ENCODE data around the gene USP40. TPM values are rescaled to one million over a fixed set of nuclear protein-coding genes. Genes with fewer than 3 reads are reported as not detected.

The USP40 gene
- total RNA-seq, 6 donors from 2014 or later, result 34.4 to 75.4 (median 50.4) TPM

DNA sequence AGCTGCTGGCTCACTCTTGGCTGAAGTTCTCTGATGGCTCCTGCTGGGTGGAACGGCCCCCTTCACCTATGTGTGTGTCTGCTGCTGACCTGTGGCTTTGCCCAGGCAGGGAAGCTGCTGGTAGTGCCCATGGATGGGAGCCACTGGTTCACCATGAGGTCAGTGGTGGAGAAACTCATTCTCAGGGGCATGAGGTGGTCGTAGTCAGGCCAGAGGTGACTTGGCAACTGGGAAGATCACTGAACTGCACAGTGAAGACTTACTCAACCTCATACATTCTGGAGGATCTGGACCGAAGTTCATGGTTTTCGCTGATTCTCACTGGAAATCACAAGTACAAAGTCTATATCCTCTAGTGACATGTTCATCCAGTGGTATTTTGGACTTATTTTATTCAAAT lies 36.9 kb upstream of the USP40 start:
- 79 to 85% methylated on average over 3 to 4 of the region's 4 CpGs for WGBS, 2 donors
- Histone ChIP-seq H3K9me3 (no peaks in the 10 kb centered on the region), H3K36me3 (no peaks in the 10 kb centered on the region), H3K27ac (no peak overlapping the region), H3K4me1 (no peaks in the 10 kb centered on the region), H3K27me3 (no peaks in the 10 kb centered on the region), H3K4me3 (no peak overlapping the region)
- DNase-seq, result no peak
- ATAC-seq (ENCODE audit: low FRiP score in 2 of 2), result no peak
- no peak for TF ChIP-seq CTCF (IDR thresholded peaks at IDR 0.05)
- no peak for TF ChIP-seq POLR2A (IDR thresholded peaks at IDR 0.05)
- TF ChIP-seq EP300 (IDR thresholded peaks at IDR 0.05), result no peak
- no peak for TF ChIP-seq POLR2AphosphoS5 (IDR thresholded peaks at IDR 0.05)

DNA sequence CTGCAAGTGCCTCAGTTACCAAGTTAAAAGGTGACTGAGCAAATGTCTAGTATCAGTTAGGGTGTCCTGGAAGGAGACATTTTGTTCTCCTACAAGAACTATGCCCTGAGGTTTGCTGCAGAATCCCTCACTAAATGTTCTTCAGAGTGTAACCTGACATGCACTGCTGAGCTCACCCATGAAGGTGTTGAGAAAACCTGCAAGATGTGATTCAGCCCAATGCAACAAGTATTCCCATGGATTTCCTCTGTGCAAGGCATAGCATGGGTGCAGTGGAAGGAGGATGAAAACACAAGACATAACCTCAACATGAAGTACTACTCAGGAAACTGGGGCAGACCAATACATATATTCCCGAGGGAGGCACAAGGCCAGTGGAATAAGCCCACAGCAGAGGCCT lies 35.5 kb upstream of the USP40 start:
- 93 to 100% methylated on average over 1 of the region's 1 CpG for WGBS, 2 donors
- no peaks in the 10 kb centered on the region for H3K9me3 ChIP-seq
- TF ChIP-seq POLR2A (IDR thresholded peaks at IDR 0.05), result no peak
- TF ChIP-seq EP300 (IDR thresholded peaks at IDR 0.05), result no peak
- no peak for TF ChIP-seq POLR2AphosphoS5 (IDR thresholded peaks at IDR 0.05)
- TF ChIP-seq CTCF (IDR thresholded peaks at IDR 0.05), result no peak
- no peak overlapping the region for H3K27ac ChIP-seq
- H3K4me1 ChIP-seq, result no peaks in the 10 kb centered on the region
- DNase-seq, result no peak
- H3K4me3 ChIP-seq, result no peak overlapping the region
- H3K36me3 ChIP-seq, result no peaks in the 10 kb centered on the region
- no peaks in the 10 kb centered on the region for H3K27me3 ChIP-seq
- no peak for ATAC-seq (ENCODE audit: low FRiP score in 2 of 2)

DNA sequence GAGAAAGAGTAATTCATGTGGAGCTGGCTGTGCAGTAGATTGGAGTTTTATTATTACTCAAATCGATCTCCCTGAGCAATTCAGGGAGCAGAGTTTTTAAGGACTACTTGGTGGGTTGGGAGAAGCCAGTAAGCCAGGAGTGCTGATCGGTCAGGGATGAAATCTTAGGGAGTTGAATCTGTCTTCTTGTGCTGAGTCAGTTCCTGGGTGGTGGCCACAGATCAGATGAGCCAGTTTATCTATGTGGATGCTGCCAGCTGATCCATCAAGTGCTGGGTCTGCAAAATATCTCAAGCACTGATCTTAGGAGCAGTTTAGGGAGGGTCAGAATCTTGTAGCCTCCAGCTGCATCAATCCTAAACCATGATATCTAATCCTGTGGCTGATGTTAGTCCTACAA lies 33.8 kb upstream of the USP40 start:
- Histone ChIP-seq H3K27ac (no peak overlapping the region), H3K9me3 (no peaks in the 10 kb centered on the region), H3K4me1 (no peaks in the 10 kb centered on the region), H3K27me3 (no peaks in the 10 kb centered on the region), H3K36me3 (no peaks in the 10 kb centered on the region), H3K4me3 (no peak overlapping the region)
- 84 to 88% methylated on average over 2 of the region's 2 CpGs for WGBS, 2 donors
- TF ChIP-seq POLR2A (IDR thresholded peaks at IDR 0.05), result no peak
- TF ChIP-seq EP300 (IDR thresholded peaks at IDR 0.05), result no peak
- no peak for TF ChIP-seq CTCF (IDR thresholded peaks at IDR 0.05)
- no peak for TF ChIP-seq POLR2AphosphoS5 (IDR thresholded peaks at IDR 0.05)
- ATAC-seq (ENCODE audit: low FRiP score in 2 of 2), result no peak
- no peak for DNase-seq

DNA sequence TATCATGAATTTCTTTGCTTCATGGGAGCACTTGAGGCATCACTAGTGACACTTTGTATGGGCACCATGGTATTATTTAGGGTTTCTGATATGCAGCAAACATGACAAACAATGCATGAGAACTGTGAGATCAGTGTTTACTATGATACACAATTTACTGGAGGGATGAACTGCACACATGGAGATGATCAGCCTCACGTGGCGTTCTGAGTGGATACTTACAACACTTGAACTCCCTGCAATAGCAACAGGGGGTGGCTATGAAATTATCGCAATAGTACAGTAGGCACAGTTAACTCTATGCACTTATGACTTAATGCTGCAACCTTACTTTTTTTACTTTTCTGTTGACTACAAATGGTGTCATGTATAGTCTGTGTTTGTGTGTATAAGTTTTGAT lies 32.4 kb upstream of the USP40 start:
- ATAC-seq (ENCODE audit: low FRiP score in 2 of 2) (no peak), DNase-seq (no peak)
- H3K4me1 ChIP-seq, result no peaks in the 10 kb centered on the region
- H3K9me3 ChIP-seq, result no peaks in the 10 kb centered on the region
- TF ChIP-seq POLR2A (IDR thresholded peaks at IDR 0.05), result no peak
- TF ChIP-seq POLR2AphosphoS5 (IDR thresholded peaks at IDR 0.05), result no peak
- TF ChIP-seq CTCF (IDR thresholded peaks at IDR 0.05), result no peak
- no peaks in the 10 kb centered on the region for H3K36me3 ChIP-seq
- WGBS, 2 donors, result 77 to 83% methylated on average over 3 of the region's 3 CpGs
- no peaks in the 10 kb centered on the region for H3K27me3 ChIP-seq
- H3K27ac ChIP-seq, result no peak overlapping the region
- H3K4me3 ChIP-seq, result no peak overlapping the region

DNA sequence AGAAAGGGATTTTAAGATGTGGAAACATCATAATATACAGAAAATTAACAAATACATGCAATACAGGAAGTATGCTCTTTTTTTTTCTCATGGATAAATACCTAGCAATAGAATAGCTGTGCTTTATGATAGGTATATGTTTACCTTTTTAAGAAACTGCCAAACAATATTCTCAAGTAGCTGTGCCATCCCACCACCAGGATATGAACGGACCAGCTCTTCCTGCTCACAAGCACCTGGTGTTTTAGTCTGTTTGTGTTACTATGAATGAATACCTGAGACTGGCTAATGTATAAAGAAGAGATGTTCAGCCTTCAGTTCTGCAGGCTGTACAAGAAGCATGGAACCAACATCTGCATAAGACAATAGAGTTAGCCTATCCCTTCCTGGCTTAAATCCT lies 30.9 kb upstream of the USP40 start:
- TF ChIP-seq POLR2AphosphoS5 (IDR thresholded peaks at IDR 0.05) (no peak), POLR2A (IDR thresholded peaks at IDR 0.05) (no peak), CTCF (IDR thresholded peaks at IDR 0.05) (no peak), EP300 (IDR thresholded peaks at IDR 0.05) (no peak)
- H3K27me3 ChIP-seq, result no peaks in the 10 kb centered on the region
- no peaks in the 10 kb centered on the region for H3K9me3 ChIP-seq
- no peak for ATAC-seq (ENCODE audit: low FRiP score in 2 of 2)
- DNase-seq, result no peak
- H3K4me1 ChIP-seq, result no peaks in the 10 kb centered on the region
- H3K27ac ChIP-seq, result no peak overlapping the region
- no peak overlapping the region for H3K4me3 ChIP-seq
- H3K36me3 ChIP-seq, result no peaks in the 10 kb centered on the region
- 48 to 50% methylated on average over 1 of the region's 1 CpG for WGBS, 2 donors
